HG02852 (cell line): ENCODE data around the gene NUP210.

Experiments
- ATAC-seq: cut with Tn5 transposase; IDR thresholded peaks from one replicate; pipeline ENCODE4 v1.9.1; 2021; ENCODE audit warnings: mild to moderate bottlenecking, moderate library complexity; ENCODE audit not compliant: unreplicated experiment

NUP210 gene

DNA sequence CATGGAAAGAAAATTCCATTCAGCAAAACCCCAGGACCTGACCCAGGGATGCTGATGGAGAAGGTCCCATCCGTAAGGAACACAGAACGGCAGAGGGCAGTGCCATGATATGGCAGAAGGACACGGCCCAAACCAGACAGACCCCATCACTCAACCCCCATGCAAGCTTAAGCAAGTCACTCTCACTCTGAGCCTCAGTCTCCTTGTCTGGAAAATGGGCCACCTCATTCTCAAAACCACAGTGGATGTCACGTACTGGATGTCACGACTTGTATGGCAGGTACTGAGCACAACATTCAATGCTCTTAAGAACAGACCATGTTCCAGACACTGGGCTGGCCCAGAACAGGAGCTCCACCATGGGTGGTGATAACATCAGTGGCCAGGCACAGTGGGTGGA lies 90.4 kb downstream of the NUP210 start:
- no peak for ATAC-seq

DNA sequence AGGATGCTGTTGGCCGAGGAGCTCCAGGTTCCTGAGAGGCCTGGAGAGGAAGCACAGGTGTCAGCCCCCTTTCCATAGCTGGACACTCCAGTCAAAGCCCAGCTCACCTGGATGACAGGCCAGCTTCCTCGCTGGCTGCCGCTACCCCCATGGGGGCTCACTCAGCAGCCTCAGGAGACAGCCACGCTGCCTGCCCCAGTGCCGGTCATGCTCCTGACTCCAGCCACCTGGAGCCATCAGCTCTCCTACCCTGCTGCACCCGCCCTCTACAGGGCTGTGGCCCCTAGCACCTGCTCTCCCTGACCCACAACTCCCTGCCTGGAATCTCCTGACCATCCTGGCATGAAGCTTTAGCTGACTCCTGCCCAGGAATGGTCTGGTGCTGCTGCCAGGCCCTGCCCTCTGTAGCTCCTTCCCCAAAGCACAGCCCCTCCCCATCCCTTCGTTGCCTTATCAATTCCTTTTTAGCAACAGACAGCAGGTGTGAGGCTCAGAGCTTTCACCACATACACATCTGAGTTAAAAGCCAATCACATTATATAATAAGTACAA lies 94.2 kb downstream of the NUP210 start:
- no peak for ATAC-seq

DNA sequence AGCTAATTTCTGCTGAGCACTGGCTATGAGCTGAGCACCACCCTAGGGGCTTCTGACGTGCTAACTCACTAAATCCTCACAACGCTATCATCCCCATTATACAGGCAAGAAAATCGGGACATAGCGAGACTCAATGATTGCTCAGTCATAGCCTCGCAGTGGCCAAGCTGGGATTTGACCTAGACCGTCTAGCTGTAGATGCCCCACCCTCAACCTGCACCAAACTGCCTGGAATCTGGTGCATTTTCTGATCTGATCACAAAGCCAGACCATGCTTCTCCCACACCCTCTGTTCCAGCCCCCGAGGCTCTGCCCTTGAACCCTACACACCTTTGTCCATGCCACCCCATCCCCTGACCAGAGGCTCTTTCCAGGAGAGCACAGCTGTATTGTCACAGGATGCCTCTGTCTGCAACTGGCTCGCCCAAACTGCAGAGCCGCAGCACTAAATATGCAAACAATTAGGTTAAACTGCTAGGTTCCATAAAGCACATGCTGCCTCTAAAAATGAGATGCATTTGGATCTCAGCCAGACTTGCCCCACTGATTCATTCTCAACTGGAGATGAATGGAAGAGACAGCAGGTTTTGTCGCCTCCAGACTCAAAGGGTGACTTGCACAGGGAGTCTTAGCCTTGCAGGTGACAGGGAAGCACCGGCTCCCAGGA lies 95.2 kb downstream of the NUP210 start:
- no peak for ATAC-seq

DNA sequence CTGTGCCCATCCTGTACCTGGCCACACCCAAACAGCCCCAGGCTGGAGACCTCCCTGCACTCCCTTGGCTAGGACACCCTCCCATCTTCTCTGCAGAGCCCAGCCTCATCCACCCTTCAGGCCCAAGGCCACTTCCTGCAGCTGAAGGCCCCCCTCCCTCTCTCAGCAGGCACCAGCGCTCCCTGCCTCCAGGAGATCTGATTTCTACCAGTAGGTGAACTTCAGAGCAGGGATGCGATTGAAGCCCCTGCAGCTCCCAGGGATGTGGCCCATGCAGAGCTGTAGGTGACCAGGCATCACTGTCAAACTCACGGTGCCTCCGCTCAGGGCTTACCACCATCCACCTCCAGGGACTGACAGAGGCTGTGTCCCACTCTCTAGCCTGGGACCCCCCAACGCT lies 96.3 kb downstream of the NUP210 start:
- ATAC-seq = no peak

DNA sequence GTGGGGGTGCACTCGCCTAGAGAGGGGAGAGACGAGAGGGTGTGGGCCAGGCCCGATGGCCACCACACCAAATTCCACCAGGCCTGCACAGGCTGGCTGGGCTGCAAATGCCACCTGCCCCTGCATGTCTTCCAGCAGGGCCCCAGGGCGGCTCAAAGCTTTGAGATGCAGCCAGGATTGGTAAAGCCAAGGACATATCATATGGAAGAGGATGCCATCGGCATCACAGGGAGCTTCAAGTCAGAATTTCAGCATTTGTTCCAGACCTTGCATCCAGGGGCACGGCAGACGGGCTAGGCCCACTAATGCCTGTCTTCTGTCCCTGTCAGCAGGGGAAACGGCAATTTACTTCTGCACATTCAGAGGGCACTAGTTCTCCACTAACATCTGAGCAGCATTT lies 97.8 kb downstream of the NUP210 start:
- no peak for ATAC-seq

DNA sequence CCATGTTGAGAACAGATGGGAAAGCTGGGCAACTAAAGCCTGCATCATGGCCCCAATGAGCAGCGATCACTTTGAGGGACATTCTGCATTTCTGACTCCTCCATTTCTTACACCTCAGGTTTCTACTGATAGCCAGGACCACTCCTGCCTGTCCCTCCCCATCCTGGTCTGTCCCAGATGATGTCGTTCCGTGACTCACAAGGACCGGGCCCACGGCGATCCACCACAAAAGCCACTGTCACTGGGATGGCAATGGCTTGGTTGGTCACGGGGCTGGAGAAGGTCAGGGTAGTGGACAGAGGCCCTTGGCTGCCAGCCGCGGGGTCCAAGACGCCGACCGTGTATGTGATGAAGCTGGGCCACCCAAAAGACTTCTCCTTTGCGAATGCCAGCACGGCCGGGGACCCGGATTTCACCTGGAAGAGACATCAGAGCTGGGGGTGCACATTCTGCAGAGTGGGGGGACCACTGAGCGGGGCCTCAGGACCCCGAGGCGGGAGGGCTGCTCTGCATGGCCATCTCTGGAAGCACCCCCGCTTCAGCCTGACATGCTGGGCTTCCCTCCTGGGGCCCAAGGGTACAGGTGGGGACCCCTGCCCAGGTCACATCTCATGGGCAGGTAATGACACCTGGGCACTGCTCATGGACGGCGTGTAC lies 100.4 kb downstream of the NUP210 start:
- ATAC-seq = no peak

DNA sequence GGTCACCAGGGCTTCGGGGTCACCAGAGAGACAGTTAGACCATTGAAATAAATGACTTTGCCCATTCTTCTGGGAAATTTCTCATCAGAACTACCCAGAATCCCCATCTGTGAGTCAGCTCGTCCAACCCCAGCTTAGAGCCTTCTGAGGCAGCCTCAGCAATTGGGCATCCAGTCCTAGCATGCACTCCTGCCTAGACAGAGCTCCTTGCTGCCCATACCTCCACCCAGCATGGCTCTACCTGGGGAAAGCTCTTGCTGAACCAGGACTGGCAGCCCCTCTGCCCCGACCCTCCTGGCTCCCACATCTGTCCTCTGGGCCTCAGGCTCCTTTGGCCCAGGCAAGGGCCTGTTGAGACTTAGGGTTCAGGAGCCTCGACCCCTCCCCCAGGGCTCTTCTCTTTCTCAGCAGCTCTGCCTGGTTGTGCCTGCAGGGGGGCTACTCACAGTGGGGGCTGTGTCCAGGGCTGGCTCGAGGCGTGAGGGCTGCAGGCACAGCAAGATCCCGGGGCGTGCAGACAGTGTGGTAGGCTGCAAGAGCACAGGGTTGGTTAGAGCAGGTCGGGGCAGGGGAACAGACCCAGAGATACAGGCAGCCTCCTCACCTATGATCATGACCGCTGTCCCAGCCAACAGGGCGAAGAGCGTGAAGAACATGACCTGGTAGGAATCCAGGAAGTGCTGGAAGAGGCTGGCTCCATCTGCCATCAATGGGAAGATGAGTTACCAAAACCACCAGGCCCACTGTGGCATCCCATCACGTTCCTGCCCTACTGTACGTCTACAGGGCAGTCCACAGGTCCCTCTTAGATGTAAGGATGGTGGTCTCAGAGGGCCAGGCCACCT lies 101.3 kb downstream of the NUP210 start:
- ATAC-seq = no peak

DNA sequence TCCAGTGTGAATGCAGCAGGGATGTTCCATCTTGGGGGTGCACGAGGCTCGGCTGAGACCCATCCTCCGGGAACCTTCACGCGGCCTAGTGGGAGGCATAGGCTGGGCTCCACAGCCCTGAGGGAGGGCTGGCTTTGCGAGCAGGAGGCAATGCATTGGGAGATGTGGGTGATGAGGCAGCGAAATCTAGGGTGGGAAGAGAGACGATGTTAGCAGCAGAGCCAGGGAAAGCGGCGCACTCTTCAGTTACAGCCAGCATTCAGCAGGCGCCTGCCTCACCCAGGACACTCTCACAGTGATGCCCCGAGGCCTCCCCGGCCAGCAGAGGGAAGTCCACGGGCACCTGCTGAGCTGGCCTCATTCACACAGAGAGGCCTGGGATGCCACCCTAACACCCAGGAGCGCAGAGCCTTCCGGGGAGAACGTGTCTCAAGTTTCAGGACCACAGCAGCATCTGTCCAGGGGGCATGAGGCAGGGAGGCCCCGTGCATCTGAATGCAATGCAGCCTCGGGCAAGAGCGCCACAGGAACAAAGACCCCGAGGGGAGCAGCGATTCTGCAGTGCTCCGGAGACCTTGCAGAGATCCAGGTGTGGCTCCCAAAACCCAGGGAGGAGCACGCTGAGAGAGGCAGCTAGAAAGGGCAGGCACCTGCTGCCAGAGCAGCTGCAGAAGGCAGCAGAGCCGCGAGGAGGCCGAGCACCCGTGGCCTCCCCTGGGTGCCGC lies 102.4 kb downstream of the NUP210 start:
- no peak for ATAC-seq

DNA sequence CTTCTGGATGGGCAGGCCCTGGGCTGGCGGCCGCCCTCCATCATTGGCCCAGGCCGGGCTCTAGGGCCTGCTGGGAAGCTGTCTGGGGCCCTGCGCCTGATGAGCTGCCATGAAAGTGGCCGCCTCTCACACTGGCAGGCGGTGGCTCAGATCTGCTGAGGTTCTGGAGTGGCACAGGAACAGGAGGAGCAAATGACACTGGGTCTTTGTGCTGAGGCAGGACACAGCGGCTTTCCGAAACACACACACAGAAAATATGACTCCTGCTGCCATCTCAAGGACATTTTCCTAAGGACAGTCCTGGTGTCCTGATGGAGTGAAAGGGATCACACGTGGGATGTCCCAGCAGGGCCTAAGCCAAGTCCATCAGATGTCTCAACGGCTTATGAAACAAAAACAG lies 103.5 kb downstream of the NUP210 start:
- ATAC-seq = no peak

DNA sequence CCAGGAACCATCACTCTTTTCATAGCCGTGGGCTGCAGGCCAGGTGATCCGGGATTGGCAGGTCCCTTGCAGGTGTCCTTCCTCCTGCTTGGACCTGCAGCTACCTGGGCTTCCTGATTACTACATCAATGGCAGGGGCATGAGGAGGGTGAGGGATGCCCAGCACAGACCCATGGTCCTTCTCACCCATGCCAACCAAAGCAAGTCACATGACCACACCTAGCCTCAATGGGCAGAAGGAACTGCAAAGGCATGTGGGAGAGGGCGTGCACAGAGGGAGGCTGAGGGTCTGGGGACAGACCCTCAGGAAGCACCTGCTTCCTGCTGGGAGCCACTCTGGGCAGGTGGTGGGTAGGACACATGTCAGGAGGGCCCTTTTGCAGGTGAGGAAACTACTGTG lies 105.2 kb downstream of the NUP210 start:
- ATAC-seq = no peak

DNA sequence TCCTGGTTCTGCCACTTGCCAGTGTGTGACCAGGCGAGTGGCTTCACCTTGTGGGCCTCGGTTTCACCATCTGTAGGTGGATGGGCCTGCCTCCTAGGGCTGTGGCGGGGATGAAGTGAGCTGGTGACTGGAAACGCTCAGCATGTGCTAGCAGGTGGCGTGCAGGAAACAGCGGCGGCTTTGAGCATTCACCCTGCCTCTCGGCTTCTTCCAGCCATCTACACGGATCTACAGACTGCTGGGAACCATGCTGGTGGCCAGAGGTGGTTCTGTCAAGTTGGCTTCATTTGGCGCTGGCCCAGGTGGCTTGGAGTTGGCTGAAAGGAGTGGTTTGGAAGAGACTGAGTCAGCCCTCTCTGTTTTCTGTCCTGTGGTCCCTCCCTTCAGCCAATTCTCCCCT lies 106.3 kb downstream of the NUP210 start:
- ATAC-seq = no peak

DNA sequence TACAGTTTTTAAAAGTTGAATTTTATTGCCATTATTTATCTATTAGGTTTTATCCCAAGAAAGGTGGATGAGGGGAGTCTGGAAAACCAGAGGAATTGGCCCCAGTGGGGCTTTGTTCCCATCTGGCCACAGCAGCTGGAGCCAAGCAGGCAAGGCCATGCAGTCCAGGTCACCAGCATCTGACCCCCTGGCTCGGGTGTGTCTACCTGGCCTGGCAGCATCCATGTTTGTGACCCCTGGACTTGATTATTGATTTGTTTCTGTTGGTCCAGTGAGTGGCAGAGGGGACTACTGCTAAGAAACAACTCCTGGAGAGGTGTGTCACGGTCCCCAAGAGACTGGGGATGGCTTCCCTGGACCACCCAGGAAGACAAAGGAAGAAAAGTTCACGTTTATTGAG lies 111.1 kb downstream of the NUP210 start:
- no peak for ATAC-seq

DNA sequence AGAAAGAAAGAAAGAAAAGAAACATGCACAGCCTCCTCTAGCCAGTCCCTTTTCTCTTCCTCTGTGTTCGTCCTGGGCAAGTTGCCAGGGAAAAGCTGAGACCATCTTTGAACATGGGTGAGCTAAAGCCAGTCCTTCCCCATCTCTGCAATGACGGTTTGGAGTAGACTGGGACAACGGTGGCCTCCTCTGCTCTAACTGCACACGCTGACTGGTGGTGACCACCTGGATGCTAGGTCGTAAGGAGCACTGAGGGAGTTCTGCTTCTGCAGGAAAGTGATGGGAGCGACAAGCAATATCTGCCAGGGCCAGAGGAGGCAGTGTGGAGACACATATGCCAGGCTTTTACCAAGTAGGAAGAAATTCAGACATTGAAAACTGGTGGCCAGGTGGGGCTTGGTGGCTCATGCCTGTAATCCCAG lies 111.7 kb downstream of the NUP210 start:
- no peak for ATAC-seq

DNA sequence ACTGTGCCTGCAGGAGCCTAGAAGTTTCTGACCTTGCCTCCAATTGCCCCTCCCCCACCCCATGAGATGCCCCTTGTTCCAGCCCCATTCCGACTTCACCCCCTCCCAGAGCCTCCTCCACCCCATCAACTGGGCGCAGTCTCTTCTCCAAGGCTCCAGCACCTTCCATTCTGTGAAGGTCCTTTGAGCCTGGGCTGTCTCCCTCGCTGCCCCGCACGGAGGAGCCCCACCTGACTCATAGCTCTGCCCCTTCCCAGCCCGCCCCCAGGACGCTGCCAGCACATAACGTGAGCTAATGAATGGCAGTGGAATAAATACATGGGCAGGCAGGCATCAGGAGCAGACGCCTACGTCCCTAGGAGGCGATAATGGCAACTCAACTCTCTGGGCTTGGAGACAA lies 113.1 kb downstream of the NUP210 start:
- no peak for ATAC-seq

DNA sequence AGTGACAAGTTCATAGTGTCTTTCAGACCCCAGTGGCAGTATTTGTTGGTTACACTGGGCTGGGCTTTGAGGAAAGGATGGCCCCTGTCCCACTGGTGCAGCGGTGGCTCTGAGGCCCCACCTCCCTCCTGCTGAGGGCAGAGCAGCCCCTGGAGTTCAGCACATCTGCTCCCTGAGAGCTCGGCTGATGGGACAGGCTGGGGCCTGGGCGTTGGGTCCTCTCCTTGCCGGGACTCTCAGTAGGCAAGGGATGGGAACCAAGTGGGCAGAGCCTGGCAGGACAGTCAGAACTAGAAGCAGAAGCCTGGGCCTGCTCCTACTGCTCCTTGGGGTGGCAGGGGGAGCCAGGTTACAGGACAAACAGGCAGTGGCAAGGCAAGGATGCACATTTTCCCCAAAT lies 114.5 kb downstream of the NUP210 start:
- ATAC-seq = no peak

DNA sequence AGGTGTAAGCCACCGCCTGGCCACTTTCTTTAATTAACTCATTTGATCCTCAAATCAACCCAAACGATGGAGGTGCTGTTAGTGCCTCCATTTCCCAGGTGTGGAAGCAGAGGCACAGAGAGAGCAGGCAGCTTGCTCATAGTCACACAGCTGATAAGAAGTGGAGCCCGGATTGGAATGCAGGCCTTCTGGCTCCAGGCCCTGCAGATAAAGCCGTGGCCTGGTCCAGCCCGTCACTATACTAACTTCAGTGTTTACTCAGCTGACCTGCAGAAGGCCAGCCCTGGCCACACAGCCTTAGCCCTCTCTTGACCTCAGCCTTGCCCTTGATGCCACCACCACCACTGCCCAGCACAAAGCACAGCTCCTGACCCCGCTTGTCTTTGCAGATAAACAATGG lies 116.7 kb downstream of the NUP210 start:
- ATAC-seq = no peak

DNA sequence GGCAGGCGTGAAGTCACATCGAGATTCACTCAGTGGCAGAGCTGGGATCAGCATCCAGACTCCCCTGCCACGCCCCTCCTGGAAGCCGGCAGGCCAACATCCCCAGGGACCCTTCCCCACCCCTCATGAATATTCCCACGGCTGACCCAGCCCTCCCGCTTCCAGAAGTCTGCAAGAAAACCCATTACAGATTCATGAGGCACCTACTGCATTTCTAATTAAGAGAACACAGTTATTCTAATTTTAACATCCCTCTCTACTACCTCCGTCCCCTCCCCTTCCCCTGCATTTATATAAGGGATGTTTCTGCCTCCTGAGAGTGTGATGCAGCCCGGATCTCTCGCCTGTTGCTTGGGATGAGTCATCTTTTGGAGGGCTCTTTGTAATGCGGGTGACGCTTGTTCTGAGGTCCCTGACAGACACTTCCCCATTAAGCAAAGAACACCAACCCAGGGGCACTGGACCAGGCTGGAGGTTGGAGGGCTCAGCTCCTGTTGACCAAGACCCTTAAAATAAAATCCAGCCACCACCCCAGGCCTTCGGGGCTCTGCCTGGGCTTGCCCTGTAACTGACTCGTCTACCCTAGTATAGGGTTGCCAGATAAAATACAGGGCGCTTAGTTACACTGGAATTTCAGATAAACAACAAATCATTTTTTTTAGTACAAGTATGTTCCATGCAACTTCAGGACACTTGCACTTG lies 118.7 kb downstream of the NUP210 start:
- ATAC-seq = no peak

DNA sequence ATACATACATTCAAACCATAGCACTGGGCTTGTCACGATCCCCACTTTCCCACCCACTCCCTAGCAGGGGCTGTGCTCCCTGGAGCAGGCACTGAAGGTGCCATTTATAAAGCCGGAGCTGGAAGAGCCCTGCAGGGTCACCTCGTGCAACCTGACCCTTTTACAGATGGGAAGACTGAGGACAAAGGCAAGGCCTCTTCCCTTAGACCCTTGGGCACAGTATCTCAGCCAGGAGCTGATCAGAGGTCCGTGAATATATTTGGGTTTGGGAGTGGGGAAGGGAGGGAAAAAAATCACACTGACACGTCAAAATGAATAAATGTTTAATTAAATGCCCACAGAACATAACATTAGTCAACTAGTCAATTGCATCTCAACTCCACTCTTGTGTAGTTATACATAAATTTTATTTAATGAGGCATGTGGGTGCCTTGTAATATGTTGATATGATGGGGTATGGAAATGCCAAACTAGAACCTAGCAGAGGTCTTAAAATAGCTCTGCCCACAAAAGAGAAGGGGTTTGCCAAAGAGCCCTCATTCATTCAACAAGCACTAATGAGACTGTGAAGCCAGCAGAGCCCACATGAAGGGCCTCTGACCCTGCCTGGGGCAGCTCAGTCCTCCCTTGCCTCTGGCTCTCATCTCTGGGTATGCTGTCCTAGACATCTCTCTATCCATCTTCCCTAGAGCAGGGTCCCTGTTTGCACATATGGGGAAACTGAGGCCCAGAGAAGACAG lies 119.4 kb downstream of the NUP210 start:
- no peak for ATAC-seq

DNA sequence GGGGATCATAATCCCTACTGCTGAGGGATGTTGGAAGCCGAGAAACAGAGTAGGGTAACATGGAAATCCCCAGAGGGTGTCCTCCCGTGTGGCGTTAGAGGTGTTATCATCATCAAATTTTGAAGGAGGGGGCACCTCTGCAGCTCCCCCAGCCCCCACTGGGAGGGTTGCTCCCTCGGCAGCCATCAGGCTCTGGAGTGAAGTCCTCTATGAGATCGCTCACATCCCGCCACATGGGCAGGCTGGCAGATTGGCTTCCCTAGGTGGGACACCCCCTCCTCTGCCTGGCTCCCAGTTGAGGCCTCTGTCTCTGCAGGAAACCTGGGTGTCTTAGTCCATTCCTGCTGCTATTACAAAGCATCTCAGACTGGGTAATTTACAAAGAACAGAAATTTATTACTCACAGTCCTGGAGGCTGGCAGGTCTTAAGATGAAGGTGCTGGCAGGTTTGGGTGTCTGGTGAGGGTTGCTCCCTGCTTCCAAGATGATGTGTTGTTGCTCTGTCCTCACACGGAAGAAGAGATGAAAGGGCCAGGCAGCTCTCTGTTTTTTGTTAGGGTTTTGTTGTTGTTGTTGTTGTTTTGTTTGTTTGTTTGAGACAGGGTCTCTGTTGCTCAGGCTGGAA lies 120.5 kb downstream of the NUP210 start:
- no peak for ATAC-seq
